SIG-M5 treated with dmso at 0.1 percent for 504 hours (cell line): ENCODE results near the gene SELENOH.
A peak's percentile ranks its signal among the peaks of the same experiment; 100 is the strongest.

Experiments used
- DNase-seq: peaks from one replicate; lab custom pipeline; 2025; ENCODE audit not compliant: unreplicated experiment; lab: John Stamatoyannopoulos, UW

Gene SELENOH

GRCh38 chr11:57745206-57745605 lies 3.9 kb downstream of the SELENOH start:
- no peak for DNase-seq

- DNase-seq = no peak
These were observed 5.6 kb downstream of the SELENOH start for GRCh38 chr11:57746920-57747319.

GRCh38 chr11:57751176-57751575 lies 9.9 kb downstream of the SELENOH start:
- no peak for DNase-seq

- no peak for DNase-seq
These were observed 10.5 kb downstream of the SELENOH start, which contains the start of gene BTBD18 for GRCh38 chr11:57751676-57752253. TSS of gene BTBD18 (minus strand) at chr11:57751819. CDS start at chr11:57751188, 631 bp downstream.

GRCh38 chr11:57752954-57753353 lies 11.7 kb downstream of the SELENOH start:
- DNase-seq = no peak

GRCh38 chr11:57758174-57758573 lies 16.9 kb downstream of the SELENOH start:
- no peak for DNase-seq

GRCh38 chr11:57761301-57762234 lies 20.3 kb downstream of the SELENOH start, which contains the start of gene CTNND1:
TSS of gene CTNND1 (plus strand) at chr11:57761802. CDS start at chr11:57791479, 29,677 bp downstream.
- peak; percentile 88 for DNase-seq

GRCh38 chr11:57762235-57762861 lies 21.1 kb downstream of the SELENOH start:
- DNase-seq = no peak

- no peak for DNase-seq
These were observed 22.3 kb downstream of the SELENOH start for GRCh38 chr11:57763568-57763967.

GRCh38 chr11:57764021-57764420 lies 22.7 kb downstream of the SELENOH start:
- DNase-seq = no peak

- DNase-seq = no peak
These were observed 23.3 kb downstream of the SELENOH start for GRCh38 chr11:57764566-57764965.

- DNase-seq = no peak
These were observed 23.7 kb downstream of the SELENOH start for GRCh38 chr11:57764972-57765371.

- no peak for DNase-seq
These were observed 29.5 kb downstream of the SELENOH start for GRCh38 chr11:57770793-57771192.

- no peak for DNase-seq
These were observed 30.1 kb downstream of the SELENOH start for GRCh38 chr11:57771365-57771764.

GRCh38 chr11:57772562-57772961 lies 31.3 kb downstream of the SELENOH start:
- DNase-seq = no peak

- DNase-seq = no peak
These were observed 31.8 kb downstream of the SELENOH start for GRCh38 chr11:57773026-57773598.

- DNase-seq = no peak
These were observed 34.2 kb downstream of the SELENOH start for GRCh38 chr11:57775491-57775890.

GRCh38 chr11:57776031-57776521 lies 34.8 kb downstream of the SELENOH start:
- no peak for DNase-seq

- DNase-seq = no peak
These were observed 35.4 kb downstream of the SELENOH start for GRCh38 chr11:57776577-57777210.

GRCh38 chr11:57777969-57778317 lies 36.7 kb downstream of the SELENOH start:
- no peak for DNase-seq
